Right lobe of liver (tissue), 4 donors: ENCODE measurements around the gene BCAS2.

Experiments
- POLR2A ChIP-seq: fragments of 450-650 bp; IDR thresholded peaks from one replicate; pipeline ENCODE4 v1.6.1; 2017; ENCODE audit warnings: antibody characterized with exemption, mild to moderate bottlenecking
- TF ChIP-seq, protein P1 (sequence below), 4 donors: fragments of 200-600 bp in 3 of 4; fragments of 450-650 bp in 1 of 4; IDR thresholded peaks; one replicate each; pipeline versions ENCODE4 v1.5.1 to v1.8.0; 2016 to 2022; ENCODE audit warnings: antibody characterized with exemption in 4 of 4, mild to moderate bottlenecking in 2 of 4
- donor health status: DM: no; HTN: no; CAD: no.
- donor health status: DM: no; HTN: no; CAD: no.
- donor health status: DM: no; HTN: yes; CAD: no.

DNA sequence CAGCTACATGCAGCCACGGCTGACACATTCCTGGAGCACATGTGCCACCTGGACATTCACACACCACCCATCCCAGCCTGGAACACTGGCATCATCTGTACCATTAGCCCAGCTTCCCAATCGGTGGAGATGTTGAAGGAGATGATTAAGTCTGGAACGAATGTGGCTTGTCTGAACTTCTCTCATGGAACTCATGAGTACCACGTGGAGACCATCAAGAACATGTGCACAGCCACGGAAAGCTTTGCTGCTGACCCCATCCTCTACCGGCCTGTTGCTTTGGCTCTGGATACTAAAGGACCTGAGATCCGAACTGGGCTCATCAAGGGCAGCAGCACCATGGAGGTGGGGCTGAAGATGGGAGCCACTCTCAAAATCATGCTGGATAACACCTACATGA is 45.4 kb downstream of the BCAS2 start:
- TF ChIP-seq, protein P1, sequence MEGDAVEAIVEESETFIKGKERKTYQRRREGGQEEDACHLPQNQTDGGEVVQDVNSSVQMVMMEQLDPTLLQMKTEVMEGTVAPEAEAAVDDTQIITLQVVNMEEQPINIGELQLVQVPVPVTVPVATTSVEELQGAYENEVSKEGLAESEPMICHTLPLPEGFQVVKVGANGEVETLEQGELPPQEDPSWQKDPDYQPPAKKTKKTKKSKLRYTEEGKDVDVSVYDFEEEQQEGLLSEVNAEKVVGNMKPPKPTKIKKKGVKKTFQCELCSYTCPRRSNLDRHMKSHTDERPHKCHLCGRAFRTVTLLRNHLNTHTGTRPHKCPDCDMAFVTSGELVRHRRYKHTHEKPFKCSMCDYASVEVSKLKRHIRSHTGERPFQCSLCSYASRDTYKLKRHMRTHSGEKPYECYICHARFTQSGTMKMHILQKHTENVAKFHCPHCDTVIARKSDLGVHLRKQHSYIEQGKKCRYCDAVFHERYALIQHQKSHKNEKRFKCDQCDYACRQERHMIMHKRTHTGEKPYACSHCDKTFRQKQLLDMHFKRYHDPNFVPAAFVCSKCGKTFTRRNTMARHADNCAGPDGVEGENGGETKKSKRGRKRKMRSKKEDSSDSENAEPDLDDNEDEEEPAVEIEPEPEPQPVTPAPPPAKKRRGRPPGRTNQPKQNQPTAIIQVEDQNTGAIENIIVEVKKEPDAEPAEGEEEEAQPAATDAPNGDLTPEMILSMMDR (IDR thresholded peaks at IDR 0.05), result no peak
- TF ChIP-seq POLR2A, result no peak
